ENCODE data around the gene TMEM154. TPM values are rescaled to one million over a fixed set of nuclear protein-coding genes. Genes with fewer than 3 reads are reported as not detected.

The TMEM154 gene, protein sequence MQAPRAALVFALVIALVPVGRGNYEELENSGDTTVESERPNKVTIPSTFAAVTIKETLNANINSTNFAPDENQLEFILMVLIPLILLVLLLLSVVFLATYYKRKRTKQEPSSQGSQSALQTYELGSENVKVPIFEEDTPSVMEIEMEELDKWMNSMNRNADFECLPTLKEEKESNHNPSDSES
- total RNA-seq (ENCODE audit: low replicate concordance) = 5.5 and 15.5 TPM in 2 replicates

- peak within 1 kb of the TSS; percentile 72 for H3K4me3 ChIP-seq (ENCODE audit: low read depth, low read length)
- TF ChIP-seq CTCF (IDR thresholded peaks at IDR 0.05; ENCODE audit: insufficient read depth, low read length) = no peak
- DNase-seq (ENCODE audit: low read depth) = peak; percentile 71
These were observed at the start of gene TMEM154 for GRCh38 chr4:152679414-152680281. Gene TMEM154, minus strand, starts transcription at chr4:152679997. Its CDS starts 64 bp downstream, at chr4:152679933.

- DNase-seq (ENCODE audit: low read depth) = peak; percentile 45
- no peak overlapping the region for H3K4me3 ChIP-seq (ENCODE audit: low read depth, low read length)
- no peak for TF ChIP-seq CTCF (IDR thresholded peaks at IDR 0.05; ENCODE audit: insufficient read depth, low read length)
These were observed 49.7 kb upstream of the TMEM154 start for GRCh38 chr4:152729466-152729865.

DNA sequence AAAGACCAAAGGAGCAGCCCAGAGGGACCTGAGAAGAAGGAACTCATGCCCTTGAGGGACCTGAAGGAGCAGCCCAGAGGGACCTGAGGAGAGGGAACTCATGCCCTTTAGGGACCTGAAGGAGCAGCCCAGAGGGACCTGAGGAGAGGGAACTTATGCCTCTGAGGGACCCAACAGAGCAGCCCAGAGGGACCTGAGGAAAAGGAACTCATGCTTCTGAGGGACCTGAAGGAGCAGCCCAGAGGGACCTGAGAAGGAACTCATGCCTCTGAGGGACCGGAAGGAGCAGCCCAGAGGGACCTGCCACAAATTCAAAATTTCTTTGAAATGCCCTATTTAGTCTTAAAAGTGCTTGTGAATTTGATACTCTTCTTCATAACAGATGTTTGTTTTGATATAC lies 48.5 kb upstream of the TMEM154 start:
- DNase-seq (ENCODE audit: low read depth) = no peak
- TF ChIP-seq CTCF (IDR thresholded peaks at IDR 0.05; ENCODE audit: insufficient read depth, low read length) = no peak
- no peak overlapping the region for H3K4me3 ChIP-seq (ENCODE audit: low read depth, low read length)

- no peak overlapping the region for H3K4me3 ChIP-seq (ENCODE audit: low read depth, low read length)
- no peak for TF ChIP-seq CTCF (IDR thresholded peaks at IDR 0.05; ENCODE audit: insufficient read depth, low read length)
- DNase-seq (ENCODE audit: low read depth) = no peak
These were observed 48.0 kb upstream of the TMEM154 start for GRCh38 chr4:152727784-152728183.

DNA sequence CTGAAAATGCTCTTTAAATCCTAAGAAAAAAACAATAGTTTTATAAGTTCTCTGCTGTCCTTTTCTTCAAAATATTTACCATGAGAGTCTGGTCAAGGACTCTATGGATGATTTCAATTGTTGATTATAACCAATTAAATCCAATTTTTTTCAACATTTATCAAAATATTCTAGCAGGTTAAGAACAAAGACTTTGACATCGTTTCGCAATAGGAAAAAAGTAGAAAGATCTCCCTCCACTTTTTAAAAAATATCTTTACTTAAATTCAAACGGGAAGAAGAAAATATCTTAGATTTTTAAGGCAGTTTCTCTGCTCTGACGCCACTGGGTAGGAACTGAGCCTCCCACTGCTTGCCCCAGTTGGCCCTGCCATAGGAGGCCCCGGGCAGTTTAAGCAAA lies 44.7 kb upstream of the TMEM154 start:
- no peak for DNase-seq (ENCODE audit: low read depth)
- TF ChIP-seq CTCF (IDR thresholded peaks at IDR 0.05; ENCODE audit: insufficient read depth, low read length) = no peak
- H3K4me3 ChIP-seq (ENCODE audit: low read depth, low read length) = no peak overlapping the region

DNA sequence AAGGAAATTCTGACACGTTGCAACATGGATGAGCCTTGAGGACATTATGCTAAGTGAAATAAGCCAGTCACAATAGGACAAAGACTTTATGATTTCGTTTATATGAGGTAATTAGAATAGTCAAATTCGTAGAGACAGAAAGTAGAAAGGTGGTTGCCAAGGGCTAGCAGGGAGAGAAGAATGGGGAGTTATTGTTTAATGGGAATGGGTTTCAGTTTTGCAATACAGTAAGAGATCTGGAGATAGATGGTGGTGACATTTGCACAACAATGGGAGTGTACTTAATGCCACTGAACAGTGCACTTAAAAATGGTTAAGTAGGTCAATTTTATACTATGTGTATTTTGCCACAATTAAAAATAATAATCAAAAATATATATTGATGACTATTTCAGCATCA lies 43.4 kb upstream of the TMEM154 start:
- TF ChIP-seq CTCF (IDR thresholded peaks at IDR 0.05; ENCODE audit: insufficient read depth, low read length) = no peak

More for the DNA sequence above, 43.4 kb upstream of the TMEM154 start:
- H3K4me3 ChIP-seq (ENCODE audit: low read depth, low read length) = no peak overlapping the region
- no peak for DNase-seq (ENCODE audit: low read depth)

Data from fibroblast of the aortic adventitia (primary cell).